Vagina (tissue), 2 donors: Measurements from ENCODE around the gene IL20. TPM values are rescaled to one million over a fixed set of nuclear protein-coding genes. Genes with fewer than 3 reads are reported as not detected.

Source experiments
- DNase-seq, 2 donors: peaks; one replicate each; pipeline ENCODE4 v3.0.0-alpha.2; 2017; ENCODE audit errors: extremely low spot score in 2 of 2
- H3K27ac ChIP-seq: fragments of 200-600 bp; sonication (generic); one replicate; pipeline ENCODE4 v1.5.1; 2019
- H3K27me3 ChIP-seq: fragments of 200-600 bp; sonication (generic); one replicate; pipeline ENCODE4 v1.5.1; 2019
- H3K36me3 ChIP-seq, 2 donors: fragments of 200-600 bp; sonication (generic); one replicate each; pipeline ENCODE4 v1.5.1; 2017 to 2019
- H3K4me1 ChIP-seq: fragments of 200-600 bp; sonication (generic); one replicate; pipeline ENCODE4 v1.5.1; 2019
- H3K4me3 ChIP-seq, 2 donors: fragments of 200-600 bp; sonication (generic); 1 replicate in 1 of 2; 2 replicates in 1 of 2; pipeline ENCODE4 v1.5.1; 2016 to 2019
- H3K9me3 ChIP-seq: fragments of 200-600 bp; sonication (generic); one replicate; pipeline ENCODE4 v1.5.1; 2019
- POLR2A ChIP-seq, 2 donors: fragments of 450-650 bp; IDR thresholded peaks; one replicate each; pipeline ENCODE4 v1.6.1; 2017; ENCODE audit warnings: antibody characterized with exemption in 2 of 2, mild to moderate bottlenecking in 2 of 2, moderate library complexity in 2 of 2
- POLR2AphosphoS5 ChIP-seq, 2 donors: sonication (generic); formaldehyde crosslinking; IDR thresholded peaks; one replicate each; pipeline ENCODE4 v1.9.0; 2017; ENCODE audit warnings: antibody characterized with exemption in 2 of 2, mild to moderate bottlenecking in 2 of 2, low read depth in 1 of 2; ENCODE audit not compliant: insufficient read depth in 1 of 2
- intact Hi-C: fragments of 100-400 bp; cut with DNase I; formaldehyde crosslinking; loops from one replicate; pipeline ENCODE4 v1.15.1; 2023
- total RNA-seq: library from RNA; depleted of rRNA; stranded (reverse); fragments of >200 nt; gene quantifications from one replicate; pipeline ENCODE4 v1.2.3, GENCODE V29; 2016
- TF ChIP-seq, protein P1 (sequence below), 3 experiments: fragments of 450-650 bp in 2 of 3; fragments of 200-600 bp in 1 of 3; sonication (generic) in 1 of 3; IDR thresholded peaks; one replicate each; pipeline ENCODE4 v1.5.1; 2017 to 2019; ENCODE audit warnings: antibody characterized with exemption in 3 of 3, mild to moderate bottlenecking in 2 of 3, moderate library complexity in 2 of 3

IL20 gene
- total RNA-seq, 1 donor from 2014 or later: not detected

DNA sequence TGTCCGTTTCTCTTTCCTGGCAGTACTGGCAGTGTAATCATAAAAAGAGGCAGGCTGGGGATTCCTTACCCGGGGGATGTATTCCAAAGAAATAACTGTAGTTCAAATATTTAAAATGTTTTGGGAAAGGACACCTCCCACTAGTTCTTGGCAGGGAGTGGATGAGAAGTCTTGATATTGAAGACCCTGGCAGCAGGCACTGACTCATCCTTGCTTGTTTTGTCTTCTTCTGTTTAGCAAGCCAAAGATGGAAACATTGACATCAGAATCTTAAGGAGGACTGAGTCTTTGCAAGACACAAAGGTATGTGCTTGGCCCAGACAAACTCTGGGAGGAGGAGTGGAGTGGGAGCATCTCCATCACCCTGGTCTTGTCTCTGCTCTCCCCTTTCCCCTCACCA lies 639 bp downstream of the IL20 start:
- Histone ChIP-seq H3K9me3 (no peaks in the 10 kb centered on the region), H3K4me3 (no peak overlapping the region), H3K27me3 (no peaks in the 10 kb centered on the region), H3K4me1 (no peaks in the 10 kb centered on the region), H3K36me3 (no peaks in the 10 kb centered on the region), H3K27ac (no peak overlapping the region)
- no peak for DNase-seq
- no peak for TF ChIP-seq POLR2A (IDR thresholded peaks at IDR 0.05)
- no peak for TF ChIP-seq POLR2AphosphoS5 (IDR thresholded peaks at IDR 0.05; ENCODE audit: insufficient read depth in 1 of 2, low read depth in 1 of 2)
- TF ChIP-seq, protein P1, sequence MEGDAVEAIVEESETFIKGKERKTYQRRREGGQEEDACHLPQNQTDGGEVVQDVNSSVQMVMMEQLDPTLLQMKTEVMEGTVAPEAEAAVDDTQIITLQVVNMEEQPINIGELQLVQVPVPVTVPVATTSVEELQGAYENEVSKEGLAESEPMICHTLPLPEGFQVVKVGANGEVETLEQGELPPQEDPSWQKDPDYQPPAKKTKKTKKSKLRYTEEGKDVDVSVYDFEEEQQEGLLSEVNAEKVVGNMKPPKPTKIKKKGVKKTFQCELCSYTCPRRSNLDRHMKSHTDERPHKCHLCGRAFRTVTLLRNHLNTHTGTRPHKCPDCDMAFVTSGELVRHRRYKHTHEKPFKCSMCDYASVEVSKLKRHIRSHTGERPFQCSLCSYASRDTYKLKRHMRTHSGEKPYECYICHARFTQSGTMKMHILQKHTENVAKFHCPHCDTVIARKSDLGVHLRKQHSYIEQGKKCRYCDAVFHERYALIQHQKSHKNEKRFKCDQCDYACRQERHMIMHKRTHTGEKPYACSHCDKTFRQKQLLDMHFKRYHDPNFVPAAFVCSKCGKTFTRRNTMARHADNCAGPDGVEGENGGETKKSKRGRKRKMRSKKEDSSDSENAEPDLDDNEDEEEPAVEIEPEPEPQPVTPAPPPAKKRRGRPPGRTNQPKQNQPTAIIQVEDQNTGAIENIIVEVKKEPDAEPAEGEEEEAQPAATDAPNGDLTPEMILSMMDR (IDR thresholded peaks at IDR 0.05): no peak
- intact Hi-C loops: no loop called here

- Histone ChIP-seq H3K36me3 (no peaks in the 10 kb centered on the region), H3K4me1 (no peaks in the 10 kb centered on the region), H3K27me3 (no peaks in the 10 kb centered on the region), H3K9me3 (no peaks in the 10 kb centered on the region), H3K27ac (no peak overlapping the region), H3K4me3 (no peak overlapping the region)
- TF ChIP-seq POLR2A (IDR thresholded peaks at IDR 0.05) (no peak), POLR2AphosphoS5 (IDR thresholded peaks at IDR 0.05; ENCODE audit: insufficient read depth in 1 of 2, low read depth in 1 of 2) (no peak)
- TF ChIP-seq, protein P1 (IDR thresholded peaks at IDR 0.05): no peak
- intact Hi-C loops: no loop called here
- no peak for DNase-seq
These were observed 1.8 kb downstream of the IL20 start for GRCh38 chr1:206867239-206867638.

DNA sequence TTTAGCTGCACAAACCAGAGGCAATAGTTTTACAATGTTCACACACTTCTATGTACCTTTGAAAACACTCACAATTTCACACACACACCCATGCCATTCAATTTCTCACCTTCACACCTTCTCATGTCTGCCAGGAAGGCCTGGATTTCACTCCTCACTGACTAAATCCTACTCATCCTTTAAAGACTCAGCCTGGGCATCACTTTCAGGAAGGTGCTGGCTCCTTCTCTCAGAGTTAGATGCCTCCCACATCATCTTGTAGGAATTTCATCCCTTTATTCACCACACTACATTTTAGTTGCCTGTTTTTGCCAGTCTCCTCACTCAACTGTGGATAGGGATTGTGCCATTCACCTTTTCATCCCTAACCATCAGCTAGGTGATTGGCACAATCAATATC lies 2.3 kb downstream of the IL20 start:
- H3K27ac ChIP-seq: no peak overlapping the region
- H3K27me3 ChIP-seq: no peaks in the 10 kb centered on the region
- intact Hi-C loops: no loop called here
- no peak for TF ChIP-seq POLR2A (IDR thresholded peaks at IDR 0.05)
- TF ChIP-seq POLR2AphosphoS5 (IDR thresholded peaks at IDR 0.05; ENCODE audit: insufficient read depth in 1 of 2, low read depth in 1 of 2): no peak
- TF ChIP-seq, protein P1 (IDR thresholded peaks at IDR 0.05): no peak
- no peak for DNase-seq
- no peaks in the 10 kb centered on the region for H3K36me3 ChIP-seq
- H3K4me1 ChIP-seq: no peaks in the 10 kb centered on the region
- H3K4me3 ChIP-seq: no peak overlapping the region
- no peaks in the 10 kb centered on the region for H3K9me3 ChIP-seq

GRCh38 chr1:206868264-206868663 lies 2.8 kb downstream of the IL20 start:
- Histone ChIP-seq H3K9me3 (no peaks in the 10 kb centered on the region), H3K36me3 (no peaks in the 10 kb centered on the region), H3K27ac (no peak overlapping the region), H3K4me1 (no peaks in the 10 kb centered on the region), H3K4me3 (no peak overlapping the region), H3K27me3 (no peaks in the 10 kb centered on the region)
- TF ChIP-seq, protein P1 (IDR thresholded peaks at IDR 0.05): no peak
- TF ChIP-seq POLR2A (IDR thresholded peaks at IDR 0.05) (no peak), POLR2AphosphoS5 (IDR thresholded peaks at IDR 0.05; ENCODE audit: insufficient read depth in 1 of 2, low read depth in 1 of 2) (no peak)
- intact Hi-C loops: no loop called here
- no peak for DNase-seq

DNA sequence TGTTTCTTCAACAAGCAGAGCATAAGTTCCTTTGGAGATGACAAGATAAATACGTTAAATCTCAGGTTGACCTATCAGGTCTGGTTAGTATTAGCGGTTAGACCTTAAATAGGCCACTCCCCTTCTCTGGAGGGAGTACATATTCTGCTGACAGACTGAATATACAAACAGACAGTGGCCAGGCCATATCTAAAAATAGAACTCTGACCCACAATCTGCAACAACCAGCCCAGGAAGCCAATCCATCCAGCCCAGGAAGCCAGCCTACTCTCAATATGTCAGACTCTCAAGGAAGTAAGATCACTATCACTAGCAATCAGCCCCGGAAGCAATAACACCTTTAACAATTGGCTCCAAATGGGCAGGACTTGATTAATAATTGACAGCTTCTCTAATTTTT lies 6.7 kb downstream of the IL20 start:
- peaks cover 9% of the 10 kb centered on the region for H3K9me3 ChIP-seq
- no peaks in the 10 kb centered on the region for H3K36me3 ChIP-seq
- no peak for TF ChIP-seq POLR2A (IDR thresholded peaks at IDR 0.05)
- H3K27me3 ChIP-seq: no peaks in the 10 kb centered on the region
- no peak overlapping the region for H3K4me3 ChIP-seq
- DNase-seq: no peak
- H3K27ac ChIP-seq: no peak overlapping the region
- H3K4me1 ChIP-seq: no peaks in the 10 kb centered on the region
- intact Hi-C loops: no loop called here
